HG03280 (cell line): Measurements from ENCODE around the gene DLG2.
A peak's percentile ranks its signal among the peaks of the same experiment; 100 is the strongest.

ENCODE experiments used
- ATAC-seq: cut with Tn5 transposase; IDR thresholded peaks from one replicate; pipeline ENCODE4 v1.9.1; 2021; ENCODE audit warnings: mild to moderate bottlenecking, moderate library complexity; ENCODE audit not compliant: unreplicated experiment

Gene DLG2

GRCh38 chr11:83645561-83645960 is 1981.6 kb downstream of the DLG2 start:
- ATAC-seq, result no peak

DNA sequence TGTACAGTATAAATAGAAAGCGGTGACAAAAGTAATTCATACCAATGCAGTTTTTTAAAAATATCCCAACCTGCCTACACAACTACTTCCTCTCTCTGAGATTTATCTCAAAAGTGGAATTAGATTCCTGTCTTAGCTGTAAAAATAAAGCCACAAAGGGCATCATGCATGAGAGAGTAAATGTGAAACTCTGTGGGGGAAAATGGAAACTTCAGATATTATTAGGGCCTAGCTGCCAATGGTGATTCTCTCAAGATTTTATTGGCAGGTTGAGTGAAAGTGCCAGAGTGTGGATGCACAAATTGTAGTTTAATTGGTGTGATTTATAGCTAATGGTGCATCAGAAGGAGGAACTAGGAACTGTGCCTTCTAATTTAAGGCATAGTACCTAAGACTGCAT is 1984.0 kb downstream of the DLG2 start:
- no peak for ATAC-seq

- ATAC-seq, result no peak
Measured at GRCh38 chr11:83642500-83642899, 1984.6 kb downstream of the DLG2 start.

- ATAC-seq, result no peak
Measured at GRCh38 chr11:83641511-83641910, 1985.6 kb downstream of the DLG2 start.

- ATAC-seq, result no peak
Measured at GRCh38 chr11:83639995-83640758, 1987.0 kb downstream of the DLG2 start.

DNA sequence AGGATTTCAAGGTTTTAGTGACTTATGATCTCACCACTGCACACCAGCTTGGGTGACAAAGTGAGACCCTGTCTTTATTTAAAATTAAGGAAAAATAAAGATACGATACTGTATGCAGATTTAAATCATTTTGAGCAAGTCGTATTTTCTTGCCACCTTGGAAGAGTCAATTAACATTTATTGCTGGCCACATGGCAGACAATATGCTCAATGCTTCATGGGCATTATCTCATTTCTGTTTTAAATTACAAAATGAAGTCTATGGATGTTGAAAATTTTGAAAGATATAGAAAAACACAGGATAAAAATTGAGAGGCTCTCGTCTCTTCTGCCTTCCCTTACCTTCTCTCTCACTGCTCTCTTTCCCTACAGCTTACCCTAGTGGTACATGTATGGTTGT is 1992.0 kb downstream of the DLG2 start:
- no peak for ATAC-seq

GRCh38 chr11:83630211-83630610 is 1996.9 kb downstream of the DLG2 start:
- ATAC-seq, result no peak

DNA sequence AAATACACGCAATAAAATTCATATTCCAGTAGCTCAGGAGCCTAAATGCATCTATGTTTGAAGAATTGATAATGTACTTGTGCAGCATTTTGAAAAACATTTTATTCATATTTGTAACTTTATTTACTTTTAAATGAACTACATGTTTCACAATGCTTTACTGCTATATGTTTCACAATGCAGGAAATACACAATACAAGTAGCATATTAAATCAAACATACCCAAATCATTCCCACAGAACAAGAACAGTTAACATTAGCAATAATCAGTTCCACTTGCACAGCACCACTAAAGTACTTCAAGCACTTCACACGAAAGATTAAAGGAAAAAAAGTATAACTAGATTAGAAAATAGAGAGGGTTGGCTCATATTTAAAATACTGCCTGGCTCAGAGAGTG is 1997.4 kb downstream of the DLG2 start:
- no peak for ATAC-seq

GRCh38 chr11:83628622-83629355 is 1998.4 kb downstream of the DLG2 start:
- ATAC-seq, result no peak

DNA sequence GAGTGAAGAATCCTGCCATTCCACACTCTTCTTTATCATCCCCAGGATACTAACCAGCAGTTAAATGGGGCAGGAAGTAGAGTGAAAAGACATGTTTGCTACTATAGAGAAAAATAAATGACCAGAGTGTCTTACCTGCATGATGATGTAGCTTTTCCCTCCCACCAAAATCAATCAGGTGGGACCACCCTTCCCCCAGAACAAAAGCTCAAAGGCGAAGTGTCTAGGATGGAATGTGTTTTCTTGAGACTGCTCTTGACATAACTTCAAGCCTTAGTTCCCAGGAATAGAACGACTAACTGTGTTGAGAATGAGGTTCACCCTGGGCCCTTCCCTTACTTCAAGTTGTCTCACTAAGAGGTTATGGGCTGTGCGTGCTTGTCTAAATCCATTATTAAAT is 2001.8 kb downstream of the DLG2 start:
- no peak for ATAC-seq

DNA sequence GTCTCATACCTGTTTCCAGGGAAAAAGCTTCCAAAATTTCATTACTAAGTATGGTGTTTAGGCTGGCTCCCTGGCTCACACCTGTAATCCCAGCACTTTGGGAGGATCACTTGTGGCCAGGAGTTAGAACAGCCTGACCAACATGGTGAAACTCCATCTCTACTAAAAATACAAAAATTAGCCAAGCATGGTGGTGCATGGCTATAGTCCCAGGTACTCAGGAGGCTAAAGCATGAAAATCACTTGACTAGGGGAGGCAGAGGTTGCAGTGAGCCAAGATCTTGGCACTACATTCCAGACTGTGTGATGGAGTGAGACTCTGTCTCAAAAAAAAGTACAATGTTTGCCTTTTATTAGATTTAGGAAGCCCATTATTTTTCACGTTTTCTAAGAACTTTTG is 2009.5 kb downstream of the DLG2 start:
- ATAC-seq, result no peak

- peak; percentile 13 for ATAC-seq
Measured at GRCh38 chr11:83613767-83614121, 2013.4 kb downstream of the DLG2 start.

GRCh38 chr11:83612891-83613766 is 2014.0 kb downstream of the DLG2 start:
- ATAC-seq, result peak; percentile 87

DNA sequence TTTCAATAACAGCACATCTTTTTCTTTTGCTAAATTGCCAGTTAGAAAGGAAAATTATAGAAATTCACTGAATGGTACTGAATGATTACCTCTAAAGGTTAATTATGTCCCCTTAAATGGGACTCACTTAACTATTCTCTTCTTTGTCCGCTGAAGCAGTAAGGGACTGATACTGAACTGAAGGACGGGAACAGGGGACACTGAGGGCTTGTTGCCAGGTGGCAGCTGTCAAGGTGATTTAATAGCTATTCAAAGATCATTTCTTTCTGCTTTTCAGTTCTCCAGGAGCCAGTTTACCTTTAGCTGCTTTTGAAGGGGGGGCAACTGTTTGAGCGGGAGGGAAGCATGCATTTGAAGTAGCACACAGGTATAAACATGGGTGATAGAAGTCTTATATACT is 2015.5 kb downstream of the DLG2 start:
- no peak for ATAC-seq

DNA sequence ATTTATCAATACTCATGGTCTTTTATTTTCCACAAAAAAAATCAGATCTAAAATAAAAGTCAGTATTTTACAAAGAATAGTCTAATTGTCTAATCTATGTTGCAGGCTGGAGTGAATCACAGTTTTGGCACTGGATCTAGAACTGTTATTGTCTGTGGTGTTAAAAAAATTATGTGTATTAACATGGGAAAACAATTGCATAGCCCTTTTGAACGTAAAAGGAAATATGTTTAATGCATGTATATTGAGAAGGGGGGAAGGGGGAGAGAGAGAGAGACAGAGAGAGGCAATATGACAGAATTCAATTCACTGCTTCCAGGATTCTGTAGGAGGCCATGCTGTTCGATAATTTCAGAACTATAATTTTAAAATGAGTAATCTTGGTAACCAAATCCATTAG is 2016.1 kb downstream of the DLG2 start:
- ATAC-seq, result no peak

GRCh38 chr11:83609191-83609590 is 2018.0 kb downstream of the DLG2 start:
- no peak for ATAC-seq

GRCh38 chr11:83608571-83608970 is 2018.6 kb downstream of the DLG2 start:
- no peak for ATAC-seq

DNA sequence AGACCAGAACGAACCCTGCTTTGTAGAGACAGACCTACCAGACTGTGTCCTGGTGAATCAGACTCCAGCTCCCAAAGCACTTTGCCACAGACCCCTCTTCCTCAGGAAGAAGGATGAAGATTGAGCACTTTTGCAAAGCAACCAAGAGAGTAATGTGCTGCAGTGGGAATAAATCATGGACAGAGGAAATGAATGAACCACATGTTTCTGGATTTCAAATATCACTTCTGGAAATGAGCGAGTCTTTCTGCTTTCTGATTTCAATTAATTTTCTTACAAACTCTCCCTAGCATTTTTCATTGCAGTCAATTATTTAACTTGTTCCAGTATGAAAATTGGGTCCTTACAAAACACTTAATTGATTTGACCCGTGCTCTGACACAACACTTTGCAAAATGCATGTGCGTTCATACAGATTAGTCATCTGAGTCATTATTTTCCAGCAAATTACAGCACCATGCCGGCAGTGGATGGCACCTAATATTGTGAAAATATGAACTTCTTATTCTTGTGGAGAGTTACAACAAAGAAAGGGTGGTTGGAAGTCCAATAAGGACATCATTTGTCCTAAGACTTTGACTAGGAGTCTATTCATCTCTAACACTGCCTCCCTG is 2025.1 kb downstream of the DLG2 start:
- no peak for ATAC-seq

GRCh38 chr11:83601201-83601913 is 2025.8 kb downstream of the DLG2 start:
- no peak for ATAC-seq

DNA sequence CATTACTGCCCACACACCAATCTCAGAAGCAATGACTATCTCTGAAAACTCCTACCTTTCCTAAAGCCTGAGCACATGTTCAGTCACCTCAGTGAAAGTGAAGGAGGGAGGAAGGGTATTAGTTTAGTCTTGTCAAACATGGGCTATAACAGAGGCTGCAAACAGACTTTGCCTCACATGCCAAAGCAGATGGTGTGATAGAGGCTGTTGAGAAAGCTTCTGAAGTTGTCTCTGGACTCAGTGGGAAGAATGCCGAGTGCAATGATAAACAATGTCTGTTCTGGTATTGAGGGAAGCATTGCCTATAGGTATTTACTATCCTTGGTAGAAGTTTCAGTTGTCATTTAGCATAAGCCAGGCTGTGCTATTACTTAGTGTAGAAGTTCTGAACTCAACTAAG is 2026.5 kb downstream of the DLG2 start:
- ATAC-seq, result no peak

GRCh38 chr11:83599066-83599465 is 2028.1 kb downstream of the DLG2 start:
- no peak for ATAC-seq
